Suprapubic skin (tissue), 4 donors: ENCODE measurements around the gene MDGA2.

Source experiments
- CTCF ChIP-seq, 2 donors: fragments of 200-600 bp in 1 of 2; fragments of 450-650 bp in 1 of 2; sonication (generic) in 1 of 2; IDR thresholded peaks; one replicate each; pipeline ENCODE4 v1.5.1; 2016 to 2019; ENCODE audit warnings: antibody characterized with exemption in 2 of 2, mild to moderate bottlenecking in 1 of 2, moderate library complexity in 1 of 2
- EP300 ChIP-seq: sonication (generic); formaldehyde crosslinking; IDR thresholded peaks from one replicate; pipeline ENCODE4 v1.6.1; 2017; ENCODE audit warnings: antibody characterized with exemption
- POLR2AphosphoS5 ChIP-seq, 3 donors: sonication (generic); formaldehyde crosslinking; IDR thresholded peaks; one replicate each; pipeline ENCODE4 v1.6.1; 2017; ENCODE audit warnings: antibody characterized with exemption in 3 of 3

GRCh38 chr14:47678993-47679392 is 3.6 kb upstream of the MDGA2 start:
- no peak for TF ChIP-seq CTCF (IDR thresholded peaks at IDR 0.05)
- no peak for TF ChIP-seq POLR2AphosphoS5 (IDR thresholded peaks at IDR 0.05)
- no peak for TF ChIP-seq EP300
